ENCODE measurements around the gene BEST2.

The BEST2 gene

DNA sequence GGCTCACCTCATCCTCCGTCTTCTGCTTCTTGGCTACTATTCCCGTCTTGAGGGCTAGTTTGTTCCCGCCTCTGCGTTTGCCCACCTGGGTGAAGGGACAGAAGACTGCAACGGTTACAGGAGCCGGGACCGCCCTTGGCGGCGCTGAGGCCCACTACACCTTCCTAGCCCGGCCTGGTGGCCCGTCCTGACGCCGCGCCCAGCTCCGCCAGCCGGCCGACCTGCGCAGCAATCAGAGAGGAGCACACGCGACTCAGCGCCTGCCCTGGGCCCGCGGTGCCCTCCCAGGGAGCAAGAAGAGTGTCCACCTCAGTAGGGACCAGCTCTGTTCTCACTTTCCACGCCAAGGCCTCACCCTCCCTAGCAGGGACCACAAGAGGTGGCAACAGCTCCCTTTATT, 20.3 kb upstream of the BEST2 start:
- no peak for DNase-seq

DNA sequence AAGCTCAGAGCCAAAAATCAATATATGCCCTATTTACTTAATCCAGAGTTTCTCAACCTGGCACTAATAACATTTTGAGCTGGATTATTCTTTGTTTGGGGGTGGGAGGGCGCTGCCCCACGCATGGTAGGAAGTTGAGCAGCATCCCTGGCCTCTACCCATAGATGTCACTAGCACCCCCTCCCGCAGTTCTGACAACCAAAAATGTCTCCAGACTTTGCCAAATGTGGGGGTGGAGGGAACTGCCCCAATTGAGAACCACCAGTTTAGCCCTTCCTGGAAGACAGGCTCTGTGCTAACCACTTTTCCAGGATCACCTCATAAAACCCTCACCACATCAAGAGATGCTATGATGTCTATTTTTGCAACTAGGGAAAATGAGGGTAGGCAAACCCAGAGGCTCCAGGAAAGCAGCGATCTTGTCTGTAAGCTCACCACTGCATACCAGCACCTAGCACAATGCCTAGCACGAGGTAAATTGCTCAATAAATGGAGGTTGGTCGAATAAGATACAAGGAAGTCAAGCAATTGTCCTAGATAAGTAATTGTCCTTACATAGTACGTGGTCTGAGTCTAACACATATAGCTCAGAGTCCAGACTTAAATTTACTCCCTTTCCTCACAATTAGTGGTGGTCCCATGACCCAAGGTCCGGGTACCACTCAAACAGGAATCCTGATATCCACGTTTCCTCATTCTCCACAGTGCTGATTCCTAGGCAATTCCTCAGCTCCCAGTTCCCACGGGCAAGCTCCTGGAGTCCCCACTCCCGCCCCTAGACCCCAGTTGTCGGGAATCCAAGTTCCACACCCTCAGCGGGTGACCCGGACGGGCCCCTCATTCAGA, 18.0 kb upstream of the BEST2 start:
- DNase-seq = peak; percentile 11

DNA sequence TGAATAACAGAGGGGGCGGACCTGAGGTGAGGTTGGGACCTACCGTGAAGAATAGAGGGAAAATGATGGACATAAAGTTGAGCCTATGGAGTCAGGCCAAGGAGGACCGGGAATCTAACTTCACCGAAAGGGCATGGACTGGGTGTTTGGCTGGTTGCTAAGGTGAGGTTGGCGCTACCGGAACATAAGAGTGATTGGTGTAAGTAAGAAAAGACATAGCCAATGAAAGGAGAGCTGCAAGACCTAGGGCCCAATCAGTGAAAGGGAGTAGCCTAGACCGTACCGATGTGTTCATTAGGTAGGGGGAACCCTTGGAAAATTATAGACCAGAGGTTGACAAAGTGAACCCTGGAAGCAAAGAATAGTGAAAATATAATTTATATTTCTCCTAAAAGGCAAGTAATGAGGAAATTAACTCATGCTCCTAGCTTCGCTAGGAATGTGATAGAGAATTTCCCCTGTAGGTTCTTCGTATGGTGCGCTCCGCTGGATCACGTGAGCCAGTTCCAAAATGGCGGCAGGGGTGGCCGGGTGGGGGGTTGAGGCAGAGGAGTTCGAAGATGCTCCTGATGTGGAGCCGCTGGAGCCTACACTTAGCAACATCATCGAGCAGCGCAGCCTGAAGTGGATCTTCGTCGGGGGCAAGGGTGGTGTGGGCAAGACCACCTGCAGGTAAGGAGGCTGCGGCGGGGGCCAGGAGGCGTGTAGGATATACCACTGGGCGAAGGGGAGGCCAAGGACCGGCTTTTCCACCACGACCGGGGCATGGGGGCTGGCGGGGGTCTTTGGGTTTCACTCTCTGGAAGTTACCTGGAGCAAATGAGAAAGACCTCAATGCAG, 14.4 kb upstream of the BEST2 start, which contains the start of gene GET3:
TSS of gene GET3 (plus strand) at position 503 of the 840 bp plus-strand sequence. CDS start at position 512, 9 bp downstream.
- DNase-seq = peak; percentile 98

DNA sequence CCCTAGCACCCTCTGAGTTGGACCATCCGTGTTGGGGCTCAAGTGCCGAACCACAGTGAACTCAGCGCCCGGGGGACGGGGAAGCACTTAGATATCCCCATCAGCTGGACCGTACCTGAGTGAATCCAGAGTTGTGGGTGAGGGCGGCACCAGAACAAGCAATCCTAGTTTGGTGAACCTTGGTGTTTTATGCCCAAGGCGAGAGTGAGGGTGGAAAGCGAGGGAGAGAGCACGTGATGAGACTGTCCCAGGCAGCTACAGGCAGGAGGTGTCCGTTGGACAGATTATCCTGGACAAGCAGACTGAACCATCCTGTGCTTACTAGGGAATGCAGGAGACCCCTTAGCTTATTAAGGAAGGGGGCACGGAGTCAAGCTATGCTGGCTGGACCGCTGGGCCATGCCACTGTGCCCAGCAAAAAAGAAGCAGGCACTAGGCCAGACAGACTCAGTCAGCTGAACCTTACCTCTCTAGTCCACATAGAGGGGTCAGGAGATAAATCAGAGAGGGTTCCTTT, 13.7 kb upstream of the BEST2 start:
- DNase-seq = no peak

DNA sequence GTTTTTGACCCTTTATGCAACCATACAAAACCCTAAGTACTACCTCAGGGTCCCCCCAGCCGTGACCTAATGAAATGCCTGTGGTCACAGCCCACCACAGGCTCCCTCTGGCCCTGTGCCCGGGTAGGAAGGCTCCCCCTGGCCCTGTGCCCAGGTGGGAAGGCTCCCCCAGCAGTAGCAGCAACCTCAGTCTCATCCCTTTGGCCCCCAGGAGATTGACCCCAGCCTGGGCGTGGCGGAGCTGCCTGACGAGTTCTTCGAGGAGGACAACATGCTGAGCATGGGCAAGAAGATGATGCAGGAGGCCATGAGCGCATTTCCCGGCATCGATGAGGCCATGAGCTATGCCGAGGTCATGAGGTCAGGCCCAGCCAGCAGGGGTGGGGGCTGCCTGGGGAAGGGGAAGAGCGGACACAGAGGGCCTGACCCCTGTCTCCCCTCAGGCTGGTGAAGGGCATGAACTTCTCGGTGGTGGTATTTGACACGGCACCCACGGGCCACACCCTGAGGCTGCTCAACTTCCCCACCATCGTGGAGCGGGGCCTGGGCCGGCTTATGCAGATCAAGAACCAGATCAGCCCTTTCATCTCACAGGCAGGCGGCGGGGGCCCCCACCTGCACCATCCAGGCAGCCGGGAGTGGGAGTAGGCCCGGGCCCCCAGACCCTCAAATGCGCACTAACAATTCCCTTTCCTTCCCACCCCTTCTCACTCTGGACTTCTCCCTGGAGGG, 6.3 kb upstream of the BEST2 start:
- DNase-seq = no peak

DNA sequence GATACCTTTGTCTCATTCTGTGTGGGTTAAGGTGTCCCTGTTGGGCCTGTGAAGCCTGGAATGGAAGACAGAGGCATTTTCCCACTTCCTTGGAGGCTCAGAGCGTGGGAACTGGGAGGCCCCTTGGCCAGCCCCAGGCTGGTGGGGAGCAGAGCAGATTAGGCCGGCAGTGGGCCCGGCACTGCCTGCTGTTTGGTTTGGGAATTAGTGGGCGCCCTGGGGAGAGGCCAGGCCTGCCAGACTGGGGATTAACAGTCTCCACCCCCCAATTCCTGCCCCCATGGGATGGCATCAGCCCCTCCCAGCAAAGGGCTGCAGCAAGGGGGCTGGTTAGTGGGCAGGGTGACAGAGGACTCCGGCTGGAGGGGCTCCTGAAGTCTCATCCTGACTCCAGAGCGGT, 3.1 kb upstream of the BEST2 start:
- no peak for DNase-seq

DNA sequence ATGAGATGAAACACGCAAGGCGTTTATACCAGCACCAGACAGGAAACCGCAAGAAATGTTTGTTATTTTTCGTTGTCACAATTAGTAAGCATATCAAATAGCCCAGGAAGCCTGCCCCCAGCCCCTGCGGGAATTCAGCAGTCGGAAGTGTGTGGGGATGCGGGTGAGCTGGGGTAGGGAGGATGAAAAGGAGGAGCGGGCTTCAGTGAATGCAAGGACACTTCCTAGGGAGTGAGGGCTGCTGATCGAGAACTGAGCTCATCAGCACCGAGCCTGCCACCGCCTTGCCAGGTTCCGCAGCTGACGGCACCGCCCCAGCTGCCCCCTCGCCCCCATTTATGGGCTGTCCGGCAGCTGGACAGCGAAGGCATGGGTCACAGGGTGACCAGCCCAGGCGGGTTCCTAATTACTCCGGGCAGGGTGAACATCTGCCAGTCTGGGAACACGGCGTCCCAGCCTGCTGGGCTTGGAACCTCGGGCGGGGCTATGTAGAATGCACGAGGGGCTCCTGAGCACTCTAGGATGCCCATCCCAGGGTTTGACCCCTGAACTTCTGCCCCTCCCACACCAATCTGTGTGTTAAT, 1.6 kb upstream of the BEST2 start:
- peak; percentile 41 for DNase-seq

DNA sequence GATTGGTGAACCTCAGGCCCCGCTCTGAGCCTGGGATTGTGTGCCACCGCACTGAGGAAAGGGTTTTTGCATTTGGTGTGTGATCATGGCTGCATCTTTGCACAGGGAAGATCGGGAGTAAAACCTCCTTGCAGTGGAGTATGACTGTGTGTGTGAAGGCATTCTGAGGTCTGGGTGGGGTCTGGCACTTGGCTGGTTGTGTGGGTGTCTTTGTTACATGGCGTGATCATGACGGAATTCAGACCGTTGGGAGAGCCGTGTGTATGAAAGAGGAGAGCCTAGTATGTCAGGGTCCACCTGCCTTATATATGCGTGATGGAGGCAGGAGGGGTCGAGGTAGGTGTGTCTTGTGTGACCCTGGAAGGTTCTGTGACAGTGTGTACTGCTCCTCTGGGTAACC, 740 bp upstream of the BEST2 start:
- DNase-seq = no peak

DNA sequence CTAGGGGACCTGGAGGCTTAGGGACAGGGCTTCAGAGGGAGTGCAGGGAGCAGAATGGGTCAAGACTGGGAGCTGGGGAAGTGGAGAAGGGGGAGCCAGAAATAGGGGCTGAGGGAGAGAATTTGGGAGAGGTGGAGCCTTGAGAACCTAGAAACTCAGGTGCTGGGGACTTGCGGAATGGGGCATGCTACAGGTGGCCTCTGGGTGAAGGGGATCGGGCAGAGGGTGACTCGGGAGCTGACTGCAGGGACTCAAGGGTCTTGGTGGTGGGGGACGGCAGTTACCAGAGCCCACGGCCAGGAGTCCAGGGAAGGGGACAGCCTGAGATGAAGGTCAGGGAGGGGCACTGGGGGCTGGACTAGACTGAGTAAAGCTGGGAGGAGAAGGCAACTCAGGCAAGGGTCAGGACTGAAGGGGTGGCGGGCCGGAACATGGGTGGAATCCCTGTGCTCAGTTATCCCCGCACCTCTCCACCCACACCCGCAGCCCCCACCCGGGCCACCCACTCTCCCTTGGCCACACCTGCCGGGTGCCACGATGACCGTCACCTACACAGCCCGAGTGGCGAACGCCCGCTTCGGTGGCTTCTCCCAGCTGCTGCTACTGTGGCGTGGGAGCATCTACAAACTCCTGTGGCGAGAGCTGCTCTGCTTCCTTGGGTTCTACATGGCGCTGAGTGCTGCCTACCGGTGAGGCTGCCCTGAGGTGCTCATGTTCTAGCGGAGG, 628 bp downstream of the BEST2 start:
- DNase-seq = no peak

DNA sequence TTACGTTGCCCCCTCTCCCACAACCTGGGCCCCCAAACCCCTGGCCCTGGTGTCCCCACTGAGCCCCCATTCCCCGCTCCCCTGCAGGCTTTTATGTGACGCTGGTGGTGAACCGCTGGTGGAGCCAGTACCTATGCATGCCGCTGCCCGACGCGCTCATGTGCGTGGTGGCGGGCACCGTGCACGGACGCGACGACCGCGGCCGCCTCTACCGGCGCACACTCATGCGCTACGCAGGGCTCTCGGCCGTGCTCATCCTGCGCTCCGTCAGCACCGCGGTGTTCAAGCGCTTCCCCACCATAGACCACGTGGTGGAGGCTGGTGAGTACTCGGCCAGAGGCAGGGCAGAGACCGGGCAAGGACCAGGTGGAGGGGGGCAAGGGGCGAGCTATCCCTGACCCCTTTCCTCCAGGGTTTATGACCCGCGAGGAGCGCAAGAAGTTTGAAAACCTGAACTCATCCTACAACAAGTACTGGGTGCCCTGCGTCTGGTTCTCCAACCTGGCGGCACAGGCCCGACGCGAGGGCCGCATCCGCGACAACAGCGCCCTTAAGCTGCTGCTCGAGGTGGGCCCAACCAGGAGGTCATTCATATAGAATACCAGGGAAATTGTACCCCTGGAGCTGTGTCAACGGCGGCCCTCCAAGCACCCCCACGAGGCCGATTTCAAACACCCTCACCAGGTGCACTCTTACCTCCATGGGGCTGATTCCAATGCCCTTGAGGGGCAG, 3.0 kb downstream of the BEST2 start:
- no peak for DNase-seq

DNA sequence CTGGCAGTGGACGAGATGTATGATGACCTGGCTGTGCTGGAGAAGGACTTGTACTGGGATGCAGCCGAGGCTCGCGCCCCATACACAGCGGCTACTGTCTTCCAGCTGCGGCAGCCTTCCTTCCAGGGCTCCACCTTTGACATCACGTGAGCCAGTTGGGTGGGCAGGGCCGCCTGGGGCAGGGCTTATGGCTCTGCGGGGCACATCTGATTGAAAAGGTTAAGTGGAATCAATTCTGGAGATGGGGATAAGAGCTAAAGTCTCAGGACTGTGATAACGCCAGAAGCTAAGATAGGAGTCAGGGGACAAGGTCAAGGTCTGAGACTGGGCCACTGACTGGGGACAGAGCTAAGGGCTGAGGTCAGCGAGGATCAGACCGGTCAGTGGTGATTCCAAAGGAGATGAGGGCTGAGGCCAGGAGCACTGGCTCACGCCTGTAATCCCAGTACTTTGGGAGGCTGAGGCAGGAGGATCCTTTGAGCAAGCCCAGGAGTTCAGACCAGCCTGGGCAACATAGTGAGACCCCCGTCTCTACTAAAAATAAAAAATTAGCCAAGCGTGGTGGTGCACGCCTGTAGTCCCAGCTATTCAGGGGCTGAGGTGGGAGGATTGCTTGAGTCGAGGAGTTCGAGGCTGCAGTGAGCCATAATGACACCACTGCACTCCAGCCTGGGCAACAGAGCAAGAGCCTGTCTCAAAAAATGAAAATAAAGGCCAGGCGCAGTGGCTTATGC, 4.7 kb downstream of the BEST2 start:
- DNase-seq = no peak

DNA sequence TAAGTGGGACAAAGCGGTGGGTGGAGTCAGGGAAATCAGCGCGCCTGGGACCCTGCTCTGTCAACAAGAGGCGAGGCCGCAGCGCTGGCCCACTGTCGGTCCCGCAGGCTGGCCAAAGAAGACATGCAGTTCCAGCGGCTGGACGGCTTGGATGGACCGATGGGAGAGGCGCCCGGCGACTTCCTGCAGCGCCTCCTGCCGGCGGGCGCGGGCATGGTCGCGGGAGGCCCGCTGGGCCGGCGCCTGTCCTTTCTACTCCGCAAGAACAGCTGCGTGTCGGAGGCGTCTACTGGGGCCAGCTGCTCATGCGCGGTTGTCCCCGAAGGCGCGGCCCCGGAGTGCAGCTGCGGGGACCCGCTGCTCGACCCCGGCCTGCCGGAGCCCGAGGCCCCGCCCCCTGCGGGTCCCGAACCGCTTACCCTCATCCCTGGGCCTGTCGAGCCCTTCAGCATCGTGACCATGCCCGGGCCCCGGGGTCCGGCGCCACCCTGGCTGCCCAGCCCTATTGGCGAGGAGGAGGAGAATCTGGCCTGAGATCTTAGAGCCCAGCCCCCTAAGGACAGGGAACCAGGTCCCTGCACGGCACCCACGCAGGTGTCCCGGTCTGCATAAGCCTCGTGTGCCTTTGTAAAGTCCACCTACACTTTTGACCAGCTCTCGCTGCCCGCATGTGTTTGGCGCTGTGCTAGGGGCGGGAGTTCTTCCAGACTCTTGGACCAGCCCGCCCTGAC, 6.1 kb downstream of the BEST2 start:
- DNase-seq = peak; percentile 36

DNA sequence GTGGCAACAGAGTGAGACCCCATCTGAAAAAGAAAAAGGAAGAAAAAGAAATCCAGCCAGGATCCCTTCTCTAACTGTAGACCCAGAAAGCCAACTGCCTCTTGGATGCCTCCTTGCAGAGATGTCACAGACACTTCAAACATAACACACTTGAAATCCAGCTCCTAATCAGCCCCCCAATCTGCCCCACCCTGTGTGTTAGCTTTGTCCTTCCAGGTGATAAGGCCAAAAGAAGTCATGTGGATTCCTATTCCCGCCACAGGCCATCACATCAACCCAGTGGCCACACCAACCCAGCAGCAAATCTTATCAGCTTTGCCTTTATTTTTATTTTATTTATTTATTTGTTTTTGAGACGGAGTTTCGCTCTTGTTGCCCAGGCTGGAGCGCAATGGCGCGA, 8.1 kb downstream of the BEST2 start:
- no peak for DNase-seq

DNA sequence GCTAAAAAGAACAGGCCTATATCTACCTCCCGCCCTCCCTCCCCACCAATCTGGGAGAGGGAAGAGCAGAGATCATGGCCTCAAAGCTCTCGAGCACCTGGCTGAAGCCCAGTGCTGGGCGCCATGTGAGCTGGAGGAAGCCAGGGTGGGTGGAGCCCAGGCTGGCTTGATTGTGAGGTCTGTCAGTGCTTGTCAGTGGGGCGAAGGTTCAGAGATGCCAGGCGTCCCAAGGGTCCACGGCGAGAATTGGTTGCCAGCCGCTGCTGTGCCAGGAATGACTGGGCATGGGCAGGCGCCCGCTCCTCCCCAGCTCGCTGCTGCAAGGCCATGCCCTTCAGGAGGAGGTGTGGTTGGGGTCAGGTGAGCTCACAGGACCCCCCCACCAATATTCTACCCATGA, 11.5 kb downstream of the BEST2 start:
- no peak for DNase-seq

DNA sequence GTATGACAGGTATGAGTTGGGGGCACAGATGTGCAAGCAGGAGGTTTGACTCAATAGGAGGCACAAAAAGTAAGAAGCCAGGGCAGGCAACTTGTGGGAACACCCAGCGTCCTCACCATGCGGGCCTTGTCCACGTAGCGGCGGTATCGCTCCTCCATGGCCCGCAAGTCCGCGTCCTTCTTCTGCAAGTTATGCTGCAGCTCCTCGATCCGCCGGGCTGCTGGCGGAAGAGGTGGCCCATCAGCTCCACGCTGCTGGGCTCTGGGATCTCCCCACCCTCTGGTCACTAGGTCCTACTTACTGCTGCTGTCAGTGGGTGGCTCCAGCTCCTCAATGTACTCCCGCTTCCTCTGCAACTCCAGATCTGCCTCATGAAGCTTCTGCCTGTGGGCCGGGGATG, 13.1 kb downstream of the BEST2 start:
- no peak for DNase-seq

DNA sequence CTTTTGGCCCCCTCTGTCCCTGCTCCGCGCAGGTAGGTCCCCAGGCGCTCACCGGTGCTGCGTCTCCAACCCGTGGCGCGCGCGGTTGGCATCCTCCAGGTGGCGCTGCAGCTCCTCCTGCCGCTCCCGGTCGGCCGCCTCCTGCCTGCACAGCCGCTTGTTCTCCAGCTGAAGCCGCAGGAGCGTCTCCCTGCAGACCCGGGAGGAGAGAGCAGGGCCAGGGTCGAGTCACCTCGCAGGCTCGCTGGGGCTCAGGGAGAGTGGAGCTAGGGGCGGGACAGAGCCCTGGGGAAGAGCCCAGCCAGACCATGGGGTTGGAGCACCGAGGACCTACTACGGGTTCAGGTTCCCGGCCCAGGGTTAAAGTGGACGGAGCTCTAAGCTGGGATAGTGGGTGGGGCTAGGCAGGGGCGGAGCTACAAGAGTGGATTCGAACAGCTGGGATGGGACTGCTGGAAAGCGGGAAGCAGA, 14.5 kb downstream of the BEST2 start:
- DNase-seq = no peak

DNA sequence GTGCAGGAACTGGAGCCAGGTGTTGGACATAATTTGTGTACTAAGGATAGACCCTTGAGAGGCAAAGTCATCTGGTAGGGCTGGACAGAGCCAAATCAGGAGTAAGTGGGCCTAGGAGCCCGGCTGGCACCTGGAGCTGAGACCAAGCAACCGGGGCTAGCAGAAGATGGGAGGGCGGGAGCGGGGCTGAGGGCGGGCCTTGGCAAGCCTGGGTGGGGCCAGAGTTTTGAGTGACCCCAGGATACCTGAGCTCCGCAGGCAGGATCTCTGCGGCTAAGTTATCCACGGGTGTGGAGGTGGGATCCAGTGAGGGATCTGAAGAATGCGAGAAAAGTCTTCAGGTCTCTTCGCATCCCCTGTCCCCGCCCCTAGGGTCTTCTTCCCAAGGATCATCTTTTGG, 15.6 kb downstream of the BEST2 start:
- DNase-seq = no peak

DNA sequence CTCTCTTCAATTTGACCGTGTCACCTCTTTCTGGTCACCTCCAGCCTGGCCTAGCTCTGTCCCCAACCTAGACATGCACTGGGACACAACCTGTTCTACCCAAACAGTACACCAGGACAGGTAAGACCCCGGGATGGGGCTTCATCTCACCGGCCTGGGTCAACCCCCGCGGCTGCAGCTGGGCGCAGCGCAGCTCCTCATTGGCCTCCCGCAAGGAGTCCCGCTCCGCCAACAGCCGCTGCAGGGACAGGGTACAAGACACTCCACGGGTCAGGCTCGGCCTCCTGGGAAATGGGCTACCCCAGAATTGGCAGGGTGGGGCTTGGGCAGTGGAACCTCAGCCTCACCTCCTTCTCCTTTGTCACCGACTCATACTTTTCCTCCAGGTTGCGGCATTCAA, 16.1 kb downstream of the BEST2 start:
- DNase-seq = no peak

DNA sequence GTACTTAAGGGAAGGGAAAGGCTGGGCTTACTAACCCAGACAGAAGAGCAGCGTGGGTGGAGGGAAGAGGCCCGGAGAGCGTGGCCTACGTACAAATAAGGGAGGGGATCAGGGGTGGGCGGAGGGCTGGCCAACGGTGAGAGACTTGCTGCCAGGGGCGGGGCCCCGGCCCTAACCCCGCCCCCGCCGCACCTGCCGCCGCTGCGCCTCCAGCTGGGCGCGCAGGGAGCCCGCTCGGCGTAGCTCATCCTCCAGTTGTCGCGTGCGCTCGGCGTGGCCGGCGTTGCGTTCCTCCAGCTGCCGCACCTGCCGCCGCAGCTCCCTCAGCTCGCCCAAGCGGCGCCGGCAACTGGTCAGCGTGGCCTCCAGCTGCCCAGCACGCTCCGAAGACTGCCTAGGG, 18.1 kb downstream of the BEST2 start:
- no peak for DNase-seq

DNA sequence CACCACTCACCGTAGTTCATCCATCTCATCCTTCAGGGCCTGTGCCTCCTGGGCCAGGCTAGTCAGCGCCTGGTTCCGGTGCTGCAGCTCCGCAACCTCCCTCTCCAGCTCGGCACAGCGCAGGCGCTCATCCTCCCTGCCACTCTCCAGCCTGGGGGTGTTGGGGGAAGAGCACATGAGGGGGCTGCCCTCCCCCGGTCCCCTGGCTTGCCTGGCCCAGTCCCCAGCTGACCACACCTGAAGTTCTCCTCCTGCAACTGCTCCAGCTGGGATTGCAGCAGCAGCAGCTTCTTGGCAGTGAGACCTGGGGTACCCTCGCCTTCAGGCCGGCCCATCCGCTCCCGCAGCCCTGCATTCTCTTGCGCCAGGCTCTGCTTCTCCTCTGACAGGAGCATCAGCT, 19.3 kb downstream of the BEST2 start:
- DNase-seq = no peak

Measured in NCI-H2171 (cell line).